HFF-Myc (cell line): Measurements from ENCODE around the gene CTR9.
A peak's percentile ranks its signal among the peaks of the same experiment; 100 is the strongest.

Experiments
- DNase-seq: peaks from one replicate; pipeline ENCODE4 v3.0.0-alpha.2; 2011; ENCODE audit warnings: low read depth; ENCODE audit errors: extremely low read depth
- H3K4me3 ChIP-seq: replicated peaks from 2 replicates; pipeline ENCODE4 v1.5.1; 2011; ENCODE audit warnings: low read depth, mild to moderate bottlenecking, control low read depth, low read length
- TF ChIP-seq, protein P1 (sequence below): IDR thresholded peaks from 2 replicates; pipeline ENCODE4 v1.5.1; 2012; ENCODE audit warnings: mild to moderate bottlenecking, low read depth, low read length, control low read depth; ENCODE audit errors: missing control alignments

CTR9 gene

DNA sequence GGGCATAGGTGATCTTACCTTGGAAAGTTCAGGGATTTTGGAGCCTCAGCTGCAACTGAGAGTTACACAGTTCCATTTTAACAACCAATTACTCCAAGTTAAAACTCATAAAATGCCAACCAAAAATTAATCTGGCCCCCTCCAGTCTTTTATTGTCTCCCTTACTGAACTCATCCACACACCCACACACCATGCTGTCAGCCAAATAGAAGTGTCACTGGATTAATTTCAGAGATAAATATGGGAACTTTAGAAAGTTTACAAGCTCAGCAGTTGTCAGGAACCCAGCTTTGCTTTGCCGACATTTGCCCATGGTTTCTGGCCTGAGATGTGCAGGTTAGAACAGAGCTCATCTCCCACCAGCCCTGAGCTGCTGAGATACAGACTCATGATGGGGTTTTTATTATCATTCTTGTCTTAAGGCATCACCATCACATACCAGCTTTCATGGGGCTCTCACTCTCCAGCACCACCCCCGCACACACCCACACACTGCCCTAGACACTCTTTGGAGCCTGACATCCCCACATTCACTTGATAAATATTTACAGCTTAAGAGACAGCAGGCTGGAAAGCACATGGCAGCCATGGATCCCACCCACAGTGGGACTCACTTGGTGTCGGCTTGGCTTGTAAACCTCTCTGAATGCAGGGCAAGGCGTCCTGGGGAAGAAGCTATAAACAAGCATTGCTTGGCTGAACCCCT, 23.7 kb upstream of the CTR9 start:
- no peak overlapping the region for H3K4me3 ChIP-seq
- TF ChIP-seq, protein P1, sequence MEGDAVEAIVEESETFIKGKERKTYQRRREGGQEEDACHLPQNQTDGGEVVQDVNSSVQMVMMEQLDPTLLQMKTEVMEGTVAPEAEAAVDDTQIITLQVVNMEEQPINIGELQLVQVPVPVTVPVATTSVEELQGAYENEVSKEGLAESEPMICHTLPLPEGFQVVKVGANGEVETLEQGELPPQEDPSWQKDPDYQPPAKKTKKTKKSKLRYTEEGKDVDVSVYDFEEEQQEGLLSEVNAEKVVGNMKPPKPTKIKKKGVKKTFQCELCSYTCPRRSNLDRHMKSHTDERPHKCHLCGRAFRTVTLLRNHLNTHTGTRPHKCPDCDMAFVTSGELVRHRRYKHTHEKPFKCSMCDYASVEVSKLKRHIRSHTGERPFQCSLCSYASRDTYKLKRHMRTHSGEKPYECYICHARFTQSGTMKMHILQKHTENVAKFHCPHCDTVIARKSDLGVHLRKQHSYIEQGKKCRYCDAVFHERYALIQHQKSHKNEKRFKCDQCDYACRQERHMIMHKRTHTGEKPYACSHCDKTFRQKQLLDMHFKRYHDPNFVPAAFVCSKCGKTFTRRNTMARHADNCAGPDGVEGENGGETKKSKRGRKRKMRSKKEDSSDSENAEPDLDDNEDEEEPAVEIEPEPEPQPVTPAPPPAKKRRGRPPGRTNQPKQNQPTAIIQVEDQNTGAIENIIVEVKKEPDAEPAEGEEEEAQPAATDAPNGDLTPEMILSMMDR: no peak
- DNase-seq: peak; percentile 63

DNA sequence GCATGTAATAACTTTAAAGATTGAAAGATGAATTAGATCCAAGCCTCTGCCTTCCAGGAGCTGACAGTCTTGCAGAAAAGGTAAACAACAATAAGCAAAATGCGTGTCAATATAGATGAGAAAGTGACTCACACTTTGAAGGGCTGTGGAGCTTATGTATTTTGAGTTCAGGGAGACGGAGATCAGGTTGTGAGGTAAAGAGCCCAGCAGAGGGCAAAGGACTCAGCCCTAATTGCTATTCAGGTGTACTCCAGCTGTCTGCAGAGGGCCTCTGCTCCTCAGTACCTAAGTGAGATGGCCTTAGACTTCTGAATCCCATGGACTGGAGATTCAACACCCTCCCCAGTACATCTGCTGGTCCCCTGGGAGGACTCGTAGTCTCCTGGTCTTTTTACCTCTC, 22.9 kb upstream of the CTR9 start:
- TF ChIP-seq, protein P1: no peak
- no peak overlapping the region for H3K4me3 ChIP-seq

DNA sequence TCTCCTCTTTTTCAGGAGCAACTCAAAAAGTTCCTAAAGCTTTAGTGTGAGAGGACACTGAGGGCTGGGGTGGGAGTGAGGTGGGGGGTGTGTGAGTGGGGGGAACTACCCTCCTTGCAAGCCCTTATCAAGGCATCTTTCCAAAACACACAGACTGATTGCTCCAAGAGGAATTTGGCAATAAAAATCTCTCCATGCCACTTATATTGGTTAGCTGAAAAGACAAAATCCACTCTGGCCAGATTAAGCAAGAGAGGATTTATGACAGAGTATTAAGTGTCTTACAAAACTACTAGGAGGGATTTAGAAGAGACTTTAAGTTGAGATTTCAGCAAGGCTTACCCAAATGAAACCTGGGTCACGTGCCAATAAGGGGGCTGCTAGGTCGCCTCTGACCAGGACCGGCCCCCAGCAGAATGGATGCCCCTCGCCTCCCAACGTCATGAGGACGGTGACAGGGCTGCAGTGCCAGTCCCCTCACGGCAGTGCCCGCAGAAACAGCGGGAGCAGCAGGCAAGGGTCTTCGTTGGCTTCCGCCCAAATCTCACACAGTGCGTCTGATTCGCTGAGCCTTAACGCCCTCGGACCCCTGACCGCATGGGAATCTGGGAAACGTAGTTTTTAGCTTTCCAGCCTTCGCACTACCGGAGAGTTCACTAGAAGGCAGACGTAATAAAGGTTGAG, 22.1 kb upstream of the CTR9 start:
- DNase-seq: no peak
- TF ChIP-seq, protein P1: no peak
- no peak overlapping the region for H3K4me3 ChIP-seq

More for the DNA sequence above, 22.9 kb upstream of the CTR9 start:
- no peak for DNase-seq

DNA sequence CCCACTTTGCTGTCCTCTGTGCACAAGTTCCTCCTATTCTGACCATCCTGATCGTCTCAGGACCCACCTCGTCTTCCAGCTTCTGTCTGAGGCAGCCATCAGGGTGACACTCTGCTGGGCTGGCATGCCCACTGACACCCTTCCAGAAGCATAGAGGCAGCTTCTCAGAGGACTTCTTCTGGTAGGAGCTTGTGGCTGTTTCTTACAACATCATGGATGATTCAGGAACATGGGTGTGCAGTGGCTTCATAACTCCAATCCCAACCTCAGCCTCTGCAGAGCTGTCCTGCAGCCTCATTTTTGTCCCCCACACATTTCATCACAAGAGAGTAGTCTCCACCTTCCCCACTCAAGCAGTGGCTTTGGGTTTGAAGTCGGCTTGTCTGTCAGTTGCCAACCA, 20.9 kb upstream of the CTR9 start:
- DNase-seq: no peak
- TF ChIP-seq, protein P1: no peak
- no peak overlapping the region for H3K4me3 ChIP-seq

DNA sequence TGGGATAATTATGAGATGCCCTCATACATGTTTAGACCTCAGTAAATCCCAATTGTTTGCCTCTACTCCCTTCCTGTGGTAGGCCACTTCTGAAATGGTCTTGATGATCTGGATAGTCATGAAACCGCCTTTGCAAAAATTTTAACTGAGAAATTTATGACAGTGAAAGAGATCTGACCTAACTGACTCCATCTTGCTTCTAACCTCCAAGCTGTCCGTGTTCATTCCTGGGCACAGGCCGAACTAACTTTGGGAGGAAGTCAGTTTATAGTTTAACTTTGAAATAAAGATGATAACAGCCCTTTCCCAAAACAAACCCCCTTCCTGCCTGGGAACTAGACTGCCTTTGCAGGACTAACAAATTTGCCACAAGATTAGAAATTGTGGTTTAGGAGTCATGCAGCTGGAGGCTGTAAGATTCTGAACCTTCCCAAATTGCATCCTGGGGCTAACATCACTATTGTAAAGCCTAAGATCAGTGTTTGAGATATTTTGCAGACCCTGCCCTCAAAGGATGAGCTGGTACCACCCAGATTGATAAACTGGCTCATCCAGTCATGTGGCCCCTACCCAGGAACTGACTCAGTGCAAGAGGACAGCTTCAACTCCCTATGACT, 19.9 kb upstream of the CTR9 start:
- TF ChIP-seq, protein P1: no peak
- H3K4me3 ChIP-seq: no peak overlapping the region
- no peak for DNase-seq

DNA sequence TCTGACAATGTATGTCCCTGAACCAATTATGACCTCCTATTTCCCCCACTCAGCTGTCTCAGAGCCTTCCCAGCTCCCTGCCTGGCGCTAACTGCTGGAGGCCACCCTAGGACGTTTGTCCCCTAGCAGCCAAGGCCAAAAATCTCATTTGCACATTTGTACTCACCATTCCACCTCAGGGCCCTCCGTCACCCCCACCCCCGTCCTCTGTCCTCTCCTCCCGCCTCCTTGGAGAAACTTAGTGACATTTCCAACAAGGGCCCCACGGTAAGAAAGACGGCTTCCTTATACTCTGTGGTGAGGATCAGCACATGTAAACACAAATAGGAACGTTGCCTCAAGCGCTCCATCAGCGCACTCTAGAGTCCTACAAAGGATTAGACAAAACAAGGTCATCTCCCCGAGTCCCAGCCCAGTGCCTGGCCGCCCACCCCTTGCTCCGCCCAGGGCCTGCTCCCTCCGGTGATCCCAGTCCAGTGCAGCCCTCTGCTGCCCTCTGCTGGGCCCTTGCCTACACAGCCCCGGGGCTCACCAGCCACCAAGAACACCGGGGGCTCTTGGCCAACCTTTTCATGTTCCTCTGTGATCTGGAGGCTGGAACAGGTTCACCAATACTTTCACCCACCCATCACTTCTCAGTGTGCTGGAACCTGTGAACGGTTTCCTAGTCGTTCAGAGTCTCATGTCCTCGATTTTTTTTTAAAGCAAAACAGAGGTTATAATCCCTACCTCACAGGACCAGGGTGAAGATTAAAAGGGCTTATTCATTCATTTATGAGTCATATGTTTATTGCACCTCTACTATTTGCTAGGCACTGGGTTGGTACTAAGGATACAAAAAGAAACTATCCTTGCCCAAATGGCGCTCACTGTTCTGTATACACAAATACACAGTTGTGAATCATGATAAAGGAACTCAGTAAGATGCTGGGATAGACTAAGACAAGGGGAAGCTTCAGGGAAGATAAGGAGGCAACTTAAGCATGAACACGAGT, 15.3 kb upstream of the CTR9 start:
- peak overlapping the region; percentile 20 for H3K4me3 ChIP-seq
- peak; percentile 92 for DNase-seq

More for the DNA sequence above, 15.3 kb upstream of the CTR9 start:
- TF ChIP-seq, protein P1: peak; percentile 99
